GM12873 (cell line): ENCODE measurements around the gene PARD3B.

Source experiments
- TF ChIP-seq, protein P1 (sequence below): IDR thresholded peaks from 2 replicates; pipeline ENCODE4 v1.5.1; 2012; ENCODE audit warnings: low read depth, mild to moderate bottlenecking, moderate library complexity, low read length, control low read depth; ENCODE audit not compliant: insufficient read depth; ENCODE audit errors: missing control alignments

The PARD3B gene

DNA sequence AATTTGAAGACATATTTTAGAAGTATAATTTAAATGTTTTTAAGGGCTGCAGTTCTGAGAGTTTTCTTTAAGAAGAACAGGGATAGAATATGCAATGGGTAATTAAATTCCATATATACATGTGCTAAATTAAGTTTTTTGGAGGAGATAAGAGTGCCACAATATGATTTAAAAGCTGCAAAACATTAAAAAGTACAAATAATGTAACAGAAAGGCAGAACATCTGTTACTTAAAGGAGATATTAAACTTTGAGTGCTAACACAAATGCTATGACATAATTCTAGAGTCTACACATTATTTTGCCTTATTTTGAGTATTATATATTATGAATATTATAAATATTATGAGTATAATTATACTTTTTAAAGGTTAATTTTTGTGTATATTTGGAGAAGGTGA, 102.4 kb downstream of the PARD3B start:
- TF ChIP-seq, protein P1, sequence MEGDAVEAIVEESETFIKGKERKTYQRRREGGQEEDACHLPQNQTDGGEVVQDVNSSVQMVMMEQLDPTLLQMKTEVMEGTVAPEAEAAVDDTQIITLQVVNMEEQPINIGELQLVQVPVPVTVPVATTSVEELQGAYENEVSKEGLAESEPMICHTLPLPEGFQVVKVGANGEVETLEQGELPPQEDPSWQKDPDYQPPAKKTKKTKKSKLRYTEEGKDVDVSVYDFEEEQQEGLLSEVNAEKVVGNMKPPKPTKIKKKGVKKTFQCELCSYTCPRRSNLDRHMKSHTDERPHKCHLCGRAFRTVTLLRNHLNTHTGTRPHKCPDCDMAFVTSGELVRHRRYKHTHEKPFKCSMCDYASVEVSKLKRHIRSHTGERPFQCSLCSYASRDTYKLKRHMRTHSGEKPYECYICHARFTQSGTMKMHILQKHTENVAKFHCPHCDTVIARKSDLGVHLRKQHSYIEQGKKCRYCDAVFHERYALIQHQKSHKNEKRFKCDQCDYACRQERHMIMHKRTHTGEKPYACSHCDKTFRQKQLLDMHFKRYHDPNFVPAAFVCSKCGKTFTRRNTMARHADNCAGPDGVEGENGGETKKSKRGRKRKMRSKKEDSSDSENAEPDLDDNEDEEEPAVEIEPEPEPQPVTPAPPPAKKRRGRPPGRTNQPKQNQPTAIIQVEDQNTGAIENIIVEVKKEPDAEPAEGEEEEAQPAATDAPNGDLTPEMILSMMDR, result no peak

DNA sequence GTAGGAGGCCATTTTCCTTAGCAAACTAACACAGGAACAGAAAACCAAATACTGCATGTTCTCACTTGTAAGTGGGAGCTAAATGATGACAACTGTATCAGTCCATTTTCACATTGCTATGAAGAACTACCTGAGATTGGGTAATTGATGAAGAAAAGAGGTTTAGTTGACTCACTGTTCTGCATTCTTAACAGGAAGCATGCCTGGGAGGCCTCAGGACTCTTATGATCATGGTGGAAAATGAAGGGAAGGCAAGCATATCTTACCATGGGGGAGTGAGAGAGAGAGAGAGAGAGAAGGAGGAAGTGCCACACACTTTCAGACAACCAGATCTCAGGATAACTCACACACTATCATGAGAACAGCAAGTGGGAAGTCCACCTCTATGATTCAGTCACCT, 105.3 kb downstream of the PARD3B start:
- TF ChIP-seq, protein P1, result no peak

- TF ChIP-seq, protein P1, result no peak
Measured at GRCh38 chr2:204652063-204652462, 106.8 kb downstream of the PARD3B start.

DNA sequence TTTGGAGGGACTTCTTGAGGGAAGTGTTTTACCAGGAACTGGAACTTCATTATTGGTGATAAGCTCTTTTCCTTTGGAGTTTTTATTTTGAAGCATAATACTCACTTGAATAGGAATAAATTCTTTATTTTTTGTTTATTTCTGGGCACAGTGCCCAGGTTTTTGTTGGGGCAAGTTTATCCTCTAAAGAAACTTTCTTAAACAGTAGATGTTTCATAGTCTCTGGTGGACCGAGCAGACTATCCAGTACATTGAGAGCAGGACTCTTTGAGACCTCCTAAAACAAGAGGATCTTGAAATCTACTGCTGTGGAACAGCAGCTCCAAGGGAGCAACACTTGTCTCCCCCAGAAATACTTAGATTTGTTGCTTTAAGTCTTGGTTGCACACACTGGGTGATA, 109.4 kb downstream of the PARD3B start:
- TF ChIP-seq, protein P1, result no peak

GRCh38 chr2:204655101-204655500, 109.8 kb downstream of the PARD3B start:
- TF ChIP-seq, protein P1, result no peak

DNA sequence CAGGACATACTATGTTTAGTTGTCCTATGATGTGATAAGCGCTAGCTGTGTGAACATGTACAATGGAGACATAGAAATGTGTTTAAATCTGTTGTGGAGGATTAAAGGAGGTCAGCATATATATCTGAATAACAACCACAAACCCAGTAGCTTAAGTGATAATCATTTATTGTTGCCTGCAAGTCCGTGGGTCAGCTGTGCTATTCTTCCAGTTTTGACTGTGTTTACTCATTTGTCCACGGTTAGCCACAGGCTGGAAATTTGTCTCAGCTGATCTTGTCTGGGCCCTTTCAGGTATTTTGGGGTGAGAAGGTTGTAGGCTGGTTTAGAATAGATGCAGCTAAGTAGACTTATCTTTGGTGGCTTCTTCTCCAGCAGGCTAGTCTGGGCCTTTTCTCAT, 110.4 kb downstream of the PARD3B start:
- TF ChIP-seq, protein P1, result no peak

GRCh38 chr2:204657024-204657423, 111.7 kb downstream of the PARD3B start:
- TF ChIP-seq, protein P1, result no peak
